Activated CD8-positive, alpha-beta memory T cell treated with anti-CD3 and anti-CD28 coated beads for 36 hours (primary cell): ENCODE results near the gene BTBD3. TPM values are rescaled to one million over a fixed set of nuclear protein-coding genes. Genes with fewer than 3 reads are reported as not detected.

Experiments
- CTCF ChIA-PET: fragments of 350-600 bp; sonication (Branson Sonifier 250); formaldehyde crosslinking; loops from one replicate; lab custom pipeline; 2021; ENCODE audit warnings: antibody characterized with exemption; lab: Charles Lee
- POLR2A ChIA-PET: fragments of 350-600 bp; sonication (Branson Sonifier 250); formaldehyde crosslinking; loops from one replicate; lab custom pipeline; 2021; ENCODE audit warnings: antibody characterized with exemption; lab: Charles Lee
- total RNA-seq, 2 experiments: library from RNA; stranded (reverse); gene quantifications; one replicate each; pipeline ENCODE4 v1.2.3, GENCODE V29; 2021

BTBD3 gene
- total RNA-seq, 2 experiments from 2014 or later, result 1.4 TPM

DNA sequence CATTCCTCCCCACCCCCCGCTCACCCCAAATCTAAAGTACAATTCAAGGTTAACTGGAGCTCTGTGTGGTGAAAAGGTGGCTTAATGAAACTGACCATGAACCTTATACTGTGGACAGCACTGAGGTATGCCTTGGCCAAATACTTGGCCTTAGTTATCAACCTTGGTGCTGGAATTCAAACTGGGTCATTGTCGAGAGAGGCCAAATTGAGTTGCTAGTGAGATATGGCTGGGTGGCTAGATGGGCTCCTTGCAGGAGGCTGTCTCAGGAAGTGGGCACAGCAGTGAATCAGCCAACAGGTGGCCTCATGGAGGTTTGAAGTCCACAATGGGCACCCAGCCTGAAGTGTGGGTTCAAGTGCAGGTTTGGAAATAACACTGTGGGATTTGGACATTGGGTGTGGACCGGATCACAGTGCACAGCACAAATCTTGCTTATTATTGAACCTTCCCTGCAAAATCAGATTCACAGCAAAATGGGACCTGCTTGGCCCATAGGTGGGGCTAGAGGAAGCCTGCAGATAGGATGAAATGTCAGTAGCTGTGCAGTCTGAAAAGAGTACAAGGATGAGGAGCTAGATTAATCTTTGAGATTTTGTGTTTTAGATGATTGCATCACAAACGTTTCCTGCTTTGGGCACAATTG, 5.6 kb upstream of the BTBD3 start:
- CTCF ChIA-PET, result no interaction called here
- POLR2A ChIA-PET, result no interaction called here

DNA sequence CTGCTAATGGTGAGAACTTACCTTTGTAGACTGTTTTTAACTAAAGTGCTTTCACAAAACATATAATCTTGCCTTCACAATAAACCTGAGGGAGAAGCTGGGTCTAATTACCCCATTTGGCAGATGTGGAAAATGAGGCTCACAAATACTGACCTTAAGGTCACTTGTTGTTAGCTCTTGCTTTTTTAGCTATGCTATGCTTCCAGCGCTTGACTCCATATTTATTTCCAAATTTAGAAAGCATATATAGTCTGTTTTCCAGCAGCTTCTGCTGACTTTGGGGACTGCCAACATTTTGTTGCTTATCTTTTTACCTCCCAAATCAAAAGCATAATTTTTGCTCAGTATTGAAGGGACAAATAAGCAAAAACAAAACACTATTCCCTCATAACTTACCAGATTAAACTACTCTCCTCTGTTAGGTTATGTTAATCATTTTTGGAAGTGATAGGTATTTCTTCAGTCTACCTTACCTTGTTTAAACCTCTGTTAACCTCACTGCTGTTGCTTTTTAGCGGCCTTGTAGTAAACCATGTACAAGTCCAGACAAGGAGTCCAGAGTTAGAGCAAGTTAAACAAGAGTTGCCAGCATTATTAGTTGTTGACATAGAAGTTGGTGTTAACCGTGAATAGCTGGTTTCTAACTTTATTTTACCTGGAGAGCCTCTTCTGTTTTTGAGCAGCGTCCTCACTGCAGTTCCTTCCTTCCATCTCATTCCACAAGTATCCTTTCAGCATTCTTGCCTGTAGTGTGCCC, 4.9 kb upstream of the BTBD3 start:
- ChIA-PET CTCF (no interaction called here), POLR2A (no interaction called here)

DNA sequence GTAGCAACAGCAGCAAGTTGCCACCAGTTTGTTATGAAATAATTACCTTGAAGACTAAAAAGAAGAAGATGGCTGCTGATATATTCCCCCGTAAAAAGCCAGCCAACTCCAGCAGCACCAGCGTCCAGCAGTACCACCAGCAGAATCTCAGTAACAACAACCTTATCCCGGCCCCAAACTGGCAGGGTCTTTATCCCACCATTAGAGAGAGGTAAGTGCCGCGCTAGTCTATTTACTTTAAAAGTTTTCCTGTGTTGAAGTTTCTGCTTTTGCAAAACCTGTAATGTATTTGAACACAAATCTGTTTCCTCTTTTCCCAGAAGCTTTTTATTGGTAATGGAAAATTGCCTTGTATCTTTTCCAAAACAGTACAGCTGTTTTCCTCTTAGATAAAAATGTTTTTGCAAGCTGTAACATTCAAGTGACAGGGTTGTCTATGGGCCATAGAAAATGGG, 725 bp downstream of the BTBD3 start:
- CTCF ChIA-PET, result no interaction called here
- POLR2A ChIA-PET, result no interaction called here

- ChIA-PET CTCF (no interaction called here), POLR2A (no interaction called here)
Observed at GRCh38 chr20:11918981-11919380, 1.3 kb downstream of the BTBD3 start.

- ChIA-PET CTCF (no interaction called here), POLR2A (no interaction called here)
Observed at GRCh38 chr20:11919581-11919980, 1.9 kb downstream of the BTBD3 start.

GRCh38 chr20:11920083-11920482, 2.4 kb downstream of the BTBD3 start:
- ChIA-PET CTCF (no interaction called here), POLR2A (no interaction called here)

- ChIA-PET POLR2A (no interaction called here), CTCF (no interaction called here)
Observed at GRCh38 chr20:11921321-11921720, 3.6 kb downstream of the BTBD3 start.

GRCh38 chr20:11922561-11922960, 4.9 kb downstream of the BTBD3 start:
- POLR2A ChIA-PET, result no interaction called here
- CTCF ChIA-PET, result no interaction called here

- CTCF ChIA-PET, result no interaction called here
- POLR2A ChIA-PET, result no interaction called here
Observed at GRCh38 chr20:11924923-11925322, 7.2 kb downstream of the BTBD3 start.

- ChIA-PET POLR2A (no interaction called here), CTCF (no interaction called here)
Observed at GRCh38 chr20:11926292-11926998, 8.8 kb downstream of the BTBD3 start.

DNA sequence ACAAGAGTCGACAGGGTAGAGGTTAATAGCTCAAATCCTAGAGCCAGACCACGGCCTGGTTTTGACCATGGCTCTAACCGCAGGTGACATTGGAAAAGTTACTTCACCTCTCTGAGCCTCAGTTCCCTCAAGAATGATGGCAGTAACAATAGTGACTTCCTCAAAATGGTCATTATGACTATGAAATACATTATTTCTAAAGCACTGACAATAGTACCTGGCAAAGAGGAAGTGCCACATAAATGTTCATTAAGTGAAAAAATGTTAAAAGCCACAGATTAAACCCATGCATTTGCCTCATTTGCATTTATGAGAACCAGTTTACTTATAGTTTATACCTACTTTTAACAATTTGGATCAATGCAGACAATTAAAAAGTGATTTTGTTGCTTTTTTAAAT, 12.3 kb downstream of the BTBD3 start:
- POLR2A ChIA-PET, result no interaction called here

DNA sequence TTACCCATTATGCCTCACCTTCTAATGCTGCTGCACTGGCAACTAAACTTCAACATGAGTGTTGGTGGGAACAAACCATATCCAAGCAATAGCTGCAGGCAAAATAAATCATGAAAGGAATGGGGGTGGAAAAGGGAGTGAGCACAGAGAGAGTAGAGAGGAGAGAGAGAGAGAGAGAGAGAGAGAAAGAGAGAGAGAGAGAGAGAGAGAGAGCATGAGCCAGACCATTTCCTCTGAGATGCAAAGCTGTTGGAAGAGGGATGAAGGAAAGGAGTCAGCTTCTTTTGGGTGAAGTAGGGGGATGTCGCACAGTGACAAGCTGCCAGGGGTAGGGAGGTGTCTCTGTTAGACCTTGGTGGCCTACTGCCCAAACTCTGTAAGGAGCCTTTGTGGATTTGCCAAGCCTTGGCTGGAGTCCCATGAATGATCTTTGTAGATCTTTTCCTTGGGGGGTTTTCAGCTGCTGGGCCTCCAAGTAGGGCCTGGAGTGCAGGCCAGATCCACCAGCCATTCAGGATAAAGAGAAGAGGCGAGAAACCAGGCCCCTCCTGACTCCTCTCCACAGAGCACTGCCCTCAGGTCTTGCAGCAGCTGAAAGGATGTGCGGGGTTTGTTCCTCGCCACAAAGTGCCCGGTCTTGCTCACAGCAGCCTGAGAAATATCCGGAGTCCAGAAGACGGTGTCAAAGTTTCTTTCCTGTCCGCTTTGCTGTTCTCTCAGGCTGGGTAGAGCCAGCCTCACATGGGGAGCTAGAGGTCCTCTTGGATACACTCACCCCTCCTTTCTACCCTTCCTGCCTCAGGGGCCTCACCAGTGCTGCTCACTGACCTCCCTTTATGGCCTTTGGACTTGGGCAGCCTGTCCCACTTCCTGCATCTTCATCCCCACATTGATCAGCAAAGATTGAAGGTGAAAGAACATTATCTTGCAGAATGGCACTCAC, 17.8 kb downstream of the BTBD3 start:
- ChIA-PET CTCF (no interaction called here), POLR2A (no interaction called here)

More for the DNA sequence above, 12.3 kb downstream of the BTBD3 start:
- CTCF ChIA-PET, result no interaction called here

DNA sequence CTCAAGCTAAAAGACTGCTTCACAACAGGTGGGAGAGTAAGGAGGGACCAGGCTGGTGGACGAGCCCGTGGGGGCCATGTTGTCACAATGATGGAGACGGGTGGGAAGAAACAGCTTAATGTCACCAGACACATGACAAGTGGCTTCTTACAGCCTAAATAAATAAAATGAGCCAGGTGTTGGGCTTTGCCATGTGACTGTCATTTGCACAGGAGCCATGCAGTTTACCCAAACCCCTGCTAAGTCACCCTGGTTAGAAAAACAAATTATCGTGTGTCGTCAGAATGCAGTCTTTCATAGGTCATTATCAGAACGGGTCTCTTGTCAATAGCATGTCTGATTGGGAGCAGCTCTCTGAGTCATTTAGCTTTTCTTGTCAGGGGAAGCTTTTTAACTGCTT, 18.5 kb downstream of the BTBD3 start:
- POLR2A ChIA-PET, result interaction anchor here (0.7 kb wide), 1 partner anchor 29 kb away, joined by 5 read pairs; no protein-coding TSS in a partner anchor
- CTCF ChIA-PET, result interaction anchor here (0.6 kb wide), 1 partner anchor 40 kb away, joined by 3 read pairs; no protein-coding TSS in a partner anchor

DNA sequence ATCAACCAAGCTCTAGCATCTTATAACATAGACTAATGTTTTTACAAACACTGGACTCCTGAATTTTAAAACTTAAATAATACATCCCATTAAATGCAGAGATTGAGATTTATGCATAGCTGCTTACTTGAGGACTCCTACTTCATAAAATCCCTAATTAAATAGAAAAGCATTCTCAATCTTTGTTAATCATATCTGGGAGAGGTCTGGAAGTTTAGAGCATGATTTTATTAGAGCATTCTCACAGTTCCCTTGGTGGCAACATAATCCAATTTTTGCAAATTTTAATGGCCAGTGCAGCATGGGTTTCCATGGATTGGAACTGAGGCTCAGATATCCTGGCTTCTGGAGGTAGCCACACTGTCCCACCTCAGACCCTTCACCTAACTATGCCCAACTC, 19.5 kb downstream of the BTBD3 start:
- CTCF ChIA-PET, result no interaction called here
- POLR2A ChIA-PET, result no interaction called here

- POLR2A ChIA-PET, result no interaction called here
- CTCF ChIA-PET, result no interaction called here
Observed at GRCh38 chr20:11941593-11942246, 24.0 kb downstream of the BTBD3 start.

DNA sequence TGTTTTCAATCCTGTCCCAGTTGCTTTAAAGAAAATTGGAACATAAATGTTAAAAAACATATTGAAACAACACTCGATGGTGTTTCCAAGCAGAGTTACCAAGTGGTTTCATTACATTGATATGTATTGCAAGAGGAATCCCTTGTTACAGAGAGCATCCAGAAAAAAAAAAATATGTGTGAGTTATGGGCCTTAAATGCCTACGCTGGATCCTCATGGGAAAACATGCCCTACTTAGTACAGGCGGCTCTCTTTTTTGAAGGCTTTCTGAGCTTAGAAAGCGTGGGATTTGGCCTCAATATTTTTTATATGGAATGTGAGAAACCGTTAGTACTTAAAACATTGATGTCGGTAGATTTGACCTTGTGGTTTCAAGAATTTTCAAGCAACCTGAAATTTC, 26.1 kb downstream of the BTBD3 start:
- ChIA-PET CTCF (no interaction called here), POLR2A (no interaction called here)

DNA sequence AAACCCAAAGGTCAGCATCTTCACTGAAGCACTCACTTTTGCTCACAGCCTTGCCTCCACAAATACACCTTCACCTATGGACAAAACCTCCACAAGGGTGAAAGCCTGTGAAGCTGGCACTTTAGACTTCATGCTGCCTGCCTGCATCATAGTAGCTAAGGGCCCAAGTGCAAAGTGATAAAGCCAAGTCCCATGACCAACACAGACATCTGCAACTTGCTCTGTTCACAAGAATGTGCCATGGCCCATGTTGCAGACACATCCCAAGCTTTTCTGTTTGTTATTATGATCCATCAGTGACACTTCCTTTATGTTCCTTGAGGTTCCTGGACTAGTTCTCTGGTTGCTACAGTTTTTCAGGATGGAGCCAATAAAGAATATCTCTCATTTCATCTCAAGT, 31.1 kb downstream of the BTBD3 start:
- POLR2A ChIA-PET, result no interaction called here
- CTCF ChIA-PET, result no interaction called here

DNA sequence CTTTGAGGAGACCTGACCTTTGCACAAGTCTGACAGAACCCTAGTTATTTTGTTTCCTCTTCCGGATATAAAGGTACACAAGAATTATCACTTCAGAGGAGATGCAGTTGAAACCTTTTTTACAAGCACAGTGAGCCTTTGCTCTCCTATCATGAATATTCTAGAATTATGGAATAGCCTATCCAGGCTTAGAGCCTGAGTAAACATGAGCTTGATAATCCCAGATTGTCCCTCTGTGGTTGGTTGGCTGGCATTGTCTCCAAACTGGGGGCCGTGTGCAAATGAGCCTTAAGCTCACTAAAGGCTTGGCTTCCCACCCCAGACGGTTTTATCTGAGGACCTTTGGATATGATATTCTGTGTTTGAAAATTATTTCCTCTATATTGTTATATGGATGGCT, 32.0 kb downstream of the BTBD3 start:
- ChIA-PET POLR2A (no interaction called here), CTCF (no interaction called here)

DNA sequence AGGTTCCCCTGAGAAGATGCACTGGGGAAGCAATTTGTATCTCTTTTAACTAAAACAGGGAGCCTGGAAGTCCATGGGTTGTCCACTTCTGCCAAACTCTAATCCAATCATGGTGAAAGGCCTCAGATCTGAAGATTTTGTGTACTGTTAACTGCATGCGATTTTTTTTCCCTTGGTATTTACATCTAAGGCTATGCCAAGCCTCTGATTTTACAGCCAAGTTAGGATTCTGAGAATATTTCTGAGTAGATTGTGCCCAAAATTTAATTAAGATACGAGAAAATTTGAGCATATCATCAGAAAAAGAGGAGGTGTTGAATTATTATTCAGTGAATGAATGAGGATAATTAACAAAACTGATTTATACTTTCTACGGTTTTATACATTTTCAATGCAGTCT, 34.0 kb downstream of the BTBD3 start:
- ChIA-PET CTCF (no interaction called here), POLR2A (no interaction called here)
